Liver (tissue), 9 donors: ENCODE results near the gene DYRK1A. TPM values are rescaled to one million over a fixed set of nuclear protein-coding genes. Genes with fewer than 3 reads are reported as not detected.

ENCODE experiments used
- DNase-seq: peaks from one replicate; pipeline ENCODE4 v3.0.0-alpha.2; 2017; ENCODE audit warnings: low spot score
- H3K27ac ChIP-seq, 2 donors: one replicate each; pipeline ENCODE4 v1.7.0; 2013; ENCODE audit warnings: inconsistent platforms in 2 of 2, low read length in 2 of 2, control low read depth in 1 of 2, low read depth in 1 of 2, mild to moderate bottlenecking in 1 of 2
- H3K27me3 ChIP-seq, 4 donors: one replicate each; pipeline versions ENCODE4 v1.6.1 to v1.7.0; 2013; ENCODE audit warnings: low read length in 3 of 4, inconsistent platforms in 1 of 4, mild to moderate bottlenecking in 1 of 4, moderate library complexity in 1 of 4; ENCODE audit not compliant: control insufficient read depth in 4 of 4, insufficient read depth in 4 of 4
- H3K36me3 ChIP-seq, 4 donors: one replicate each; pipeline versions ENCODE4 v1.6.1 to v1.7.0; 2013; ENCODE audit warnings: low read length in 3 of 4, mild to moderate bottlenecking in 3 of 4, low read depth in 1 of 4, moderate library complexity in 1 of 4; ENCODE audit not compliant: control insufficient read depth in 4 of 4, insufficient read depth in 3 of 4
- H3K4me1 ChIP-seq, 4 donors: one replicate each; pipeline versions ENCODE4 v1.6.1 to v1.7.0; 2013; ENCODE audit warnings: low read length in 3 of 4, mild to moderate bottlenecking in 3 of 4, moderate library complexity in 1 of 4; ENCODE audit not compliant: control insufficient read depth in 4 of 4, insufficient read depth in 4 of 4
- H3K4me3 ChIP-seq, 3 donors: one replicate each; pipeline versions ENCODE4 v1.6.1 to v1.7.0; 2013; ENCODE audit warnings: low read length in 3 of 3, control low read depth in 1 of 3, low read depth in 1 of 3, mild to moderate bottlenecking in 1 of 3
- H3K9ac ChIP-seq, 2 donors: one replicate each; pipeline ENCODE4 v1.7.0; 2013; ENCODE audit warnings: low read length in 2 of 2, mild to moderate bottlenecking in 2 of 2, moderate library complexity in 2 of 2, control low read depth in 1 of 2, low read depth in 1 of 2
- H3K9me3 ChIP-seq, 4 donors: one replicate each; pipeline versions ENCODE4 v1.6.1 to v1.7.0; 2013; ENCODE audit warnings: low read length in 3 of 4; ENCODE audit not compliant: control insufficient read depth in 4 of 4
- EGR1 ChIP-seq, 2 donors: IDR thresholded peaks; 2 replicates each; pipeline ENCODE4 v1.6.1; 2016 to 2018; ENCODE audit warnings: antibody characterized with exemption in 2 of 2, low read depth in 2 of 2
- FOXA1 ChIP-seq: IDR thresholded peaks from 2 replicates; pipeline ENCODE4 v1.6.1; 2016; ENCODE audit warnings: antibody characterized with exemption
- FOXA2 ChIP-seq: IDR thresholded peaks from 2 replicates; pipeline ENCODE4 v1.6.1; 2016; ENCODE audit warnings: antibody characterized with exemption
- GABPA ChIP-seq, 2 donors: IDR thresholded peaks in 1 of 2; conservative IDR thresholded peaks in 1 of 2; 2 replicates each; pipeline ENCODE4 v1.6.1; 2016; ENCODE audit warnings: antibody characterized with exemption in 2 of 2, mild to moderate bottlenecking in 1 of 2, moderate library complexity in 1 of 2
- HNF4A ChIP-seq, 2 donors: conservative IDR thresholded peaks; 2 replicates each; pipeline ENCODE4 v1.6.1; 2016; ENCODE audit warnings: antibody characterized with exemption in 2 of 2, mild to moderate bottlenecking in 2 of 2
- HNF4G ChIP-seq: IDR thresholded peaks from 2 replicates; pipeline ENCODE4 v1.6.1; 2016; ENCODE audit warnings: antibody characterized with exemption
- NR2F2 ChIP-seq: IDR thresholded peaks from 2 replicates; pipeline ENCODE4 v1.6.1; 2016; ENCODE audit warnings: antibody characterized with exemption
- RAD21 ChIP-seq, 2 donors: IDR thresholded peaks; 2 replicates each; pipeline ENCODE4 v1.6.1; 2016; ENCODE audit warnings: antibody characterized with exemption in 2 of 2, mild to moderate bottlenecking in 2 of 2
- RXRA ChIP-seq, 2 donors: IDR thresholded peaks; 2 replicates each; pipeline ENCODE4 v1.6.1; 2017 to 2018; ENCODE audit warnings: antibody characterized with exemption in 2 of 2, mild to moderate bottlenecking in 1 of 2
- SP1 ChIP-seq: IDR thresholded peaks from 2 replicates; pipeline ENCODE4 v1.6.1; 2018; ENCODE audit warnings: antibody characterized with exemption, mild to moderate bottlenecking
- TAF1 ChIP-seq: conservative IDR thresholded peaks from 2 replicates; pipeline ENCODE4 v1.6.1; 2016; ENCODE audit warnings: antibody characterized with exemption, mild to moderate bottlenecking
- YY1 ChIP-seq: IDR thresholded peaks from 2 replicates; pipeline ENCODE4 v1.6.1; 2016; ENCODE audit warnings: antibody characterized with exemption, mild to moderate bottlenecking
- WGBS: extraction: QIAGEN DNeasy Blood & Tissue Kit; methylation state at CpG from one replicate; pipeline ENCODE4 v1.1.7; 2013; 5-methylcytosine and 5-hydroxymethylcytosine counted together
- polyA plus RNA-seq, 2 donors: library from polyadenylated mRNA; stranded (reverse) in 1 of 2; unstranded in 1 of 2; fragments of 200-250 nt in 1 of 2; fragments of >200 nt in 1 of 2; fragmentation: Nextera tagmentation in 1 of 2; extraction: Ambion mirVana in 1 of 2; gene quantifications; one replicate each; pipeline versions ENCODE4 v1.2.1 to v1.2.3, GENCODE V29; 2013 to 2015
- total RNA-seq, 2 donors: library from RNA; depleted of rRNA; stranded (reverse); fragments of >200 nt; gene quantifications; one replicate each; pipeline ENCODE4 v1.2.3, GENCODE V29; 2014
- TF ChIP-seq, protein P1 (sequence below): IDR thresholded peaks from 2 replicates; pipeline ENCODE4 v1.6.1; 2016; ENCODE audit warnings: antibody characterized with exemption, mild to moderate bottlenecking
- TF ChIP-seq, protein P2 (sequence below): fragments of 150-350 bp; IDR thresholded peaks from 2 replicates; pipeline ENCODE4 v1.5.1; 2017; ENCODE audit warnings: improper control_type of control experiment, low read depth, low read length; ENCODE audit not compliant: missing input control
- TF ChIP-seq, protein P3 (sequence below): IDR thresholded peaks from 2 replicates; pipeline ENCODE4 v1.6.1; 2016; ENCODE audit warnings: antibody characterized with exemption
- TF ChIP-seq, protein P4 (sequence below): IDR thresholded peaks from 2 replicates; pipeline ENCODE4 v1.6.1; 2016; ENCODE audit warnings: antibody characterized with exemption
- TF ChIP-seq, protein P5 (sequence below): IDR thresholded peaks from 2 replicates; pipeline ENCODE4 v1.6.1; 2016; ENCODE audit warnings: antibody characterized with exemption
- donor health status: healthy.
- donor health status: healthy.
- donor health status: healthy.
- donor health status: healthy.
- donor health status: healthy.

The DYRK1A gene
- total and polyA plus RNA-seq, 4 donors = 5.1 to 58.3 (median 22.9) TPM

DNA sequence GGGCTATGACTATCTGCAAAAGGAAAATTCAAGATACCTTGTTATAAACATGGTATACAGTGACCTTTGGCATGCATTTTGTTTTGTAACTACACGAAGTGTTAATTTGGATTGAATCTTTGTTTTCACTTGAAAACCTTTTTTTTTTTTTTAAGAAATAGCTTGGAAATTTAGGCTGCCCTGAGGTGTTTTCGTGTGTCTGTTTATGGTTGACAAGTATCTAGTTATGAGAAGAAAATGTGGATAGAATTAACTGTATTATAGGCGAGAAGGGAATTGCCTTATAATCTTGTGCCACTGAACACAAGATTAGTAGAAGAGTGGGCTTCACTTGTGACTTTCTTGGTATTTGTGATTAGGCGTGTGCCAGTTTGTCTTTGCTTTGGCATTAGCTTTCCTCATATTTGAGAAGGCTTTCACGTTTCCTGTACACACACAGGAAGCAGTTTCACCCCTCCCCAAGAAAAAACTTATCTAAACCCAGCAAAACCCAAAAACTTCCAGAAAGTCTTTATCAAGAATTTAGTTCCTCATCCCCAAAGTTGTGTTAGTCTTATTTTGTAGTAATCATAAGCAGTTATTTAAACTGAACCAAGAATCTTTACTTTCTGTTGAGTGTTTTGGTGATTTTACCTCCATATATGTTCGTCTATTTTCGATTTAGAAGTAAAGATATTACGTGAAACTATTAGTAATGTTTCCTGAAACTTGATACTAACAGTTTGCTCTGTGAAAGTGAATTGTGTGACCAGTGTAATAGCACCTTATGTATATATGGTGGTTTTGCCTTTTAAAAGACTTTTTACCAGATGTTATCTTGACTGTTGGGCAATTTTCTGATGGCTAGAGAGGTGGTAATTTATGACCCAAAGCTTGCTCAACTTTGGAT, 3.8 kb downstream of the DYRK1A start:
- no peak for DNase-seq
- peak overlapping the region; percentile 69 to 72 for H3K27ac ChIP-seq

DNA sequence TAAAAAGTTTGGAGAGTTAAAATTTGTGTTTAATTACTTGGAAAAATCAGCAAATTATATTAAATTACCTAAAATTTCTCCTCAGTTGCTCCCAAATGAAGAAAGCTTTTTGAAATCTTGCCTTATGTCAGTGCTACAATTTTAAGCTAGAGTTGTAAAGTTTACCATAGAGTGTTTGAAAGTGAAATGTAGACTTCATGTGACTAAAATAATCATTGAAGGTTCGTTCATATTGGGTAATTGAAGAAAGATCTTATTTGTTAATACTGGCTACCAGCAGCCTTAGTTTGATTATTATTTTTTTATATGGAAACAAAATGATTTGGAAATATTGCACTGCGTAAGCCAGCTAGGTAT, 4.4 kb downstream of the DYRK1A start:
- Histone ChIP-seq H3K4me1 (peaks cover 9 to 53% (median 17%) of the 10 kb centered on the region in 4 donors), H3K27me3 (no peaks in the 10 kb centered on the region), H3K36me3 (no peaks in the 10 kb centered on the region), H3K4me3 (no peak overlapping the region), H3K9me3 (no peaks in the 10 kb centered on the region), H3K27ac (peak overlapping the region; percentile 69 to 72), H3K9ac (no peak overlapping the region)
- WGBS = 55% methylated on average over 2 of the region's 2 CpGs
- no peak for DNase-seq
- TF ChIP-seq RXRA (IDR thresholded peaks at IDR 0.05) (no peak), YY1 (no peak), NR2F2 (no peak), EGR1 (IDR thresholded peaks at IDR 0.05; ENCODE audit: low read depth in 2 of 2) (no peak), SP1 (no peak)
- TF ChIP-seq, protein P1, sequence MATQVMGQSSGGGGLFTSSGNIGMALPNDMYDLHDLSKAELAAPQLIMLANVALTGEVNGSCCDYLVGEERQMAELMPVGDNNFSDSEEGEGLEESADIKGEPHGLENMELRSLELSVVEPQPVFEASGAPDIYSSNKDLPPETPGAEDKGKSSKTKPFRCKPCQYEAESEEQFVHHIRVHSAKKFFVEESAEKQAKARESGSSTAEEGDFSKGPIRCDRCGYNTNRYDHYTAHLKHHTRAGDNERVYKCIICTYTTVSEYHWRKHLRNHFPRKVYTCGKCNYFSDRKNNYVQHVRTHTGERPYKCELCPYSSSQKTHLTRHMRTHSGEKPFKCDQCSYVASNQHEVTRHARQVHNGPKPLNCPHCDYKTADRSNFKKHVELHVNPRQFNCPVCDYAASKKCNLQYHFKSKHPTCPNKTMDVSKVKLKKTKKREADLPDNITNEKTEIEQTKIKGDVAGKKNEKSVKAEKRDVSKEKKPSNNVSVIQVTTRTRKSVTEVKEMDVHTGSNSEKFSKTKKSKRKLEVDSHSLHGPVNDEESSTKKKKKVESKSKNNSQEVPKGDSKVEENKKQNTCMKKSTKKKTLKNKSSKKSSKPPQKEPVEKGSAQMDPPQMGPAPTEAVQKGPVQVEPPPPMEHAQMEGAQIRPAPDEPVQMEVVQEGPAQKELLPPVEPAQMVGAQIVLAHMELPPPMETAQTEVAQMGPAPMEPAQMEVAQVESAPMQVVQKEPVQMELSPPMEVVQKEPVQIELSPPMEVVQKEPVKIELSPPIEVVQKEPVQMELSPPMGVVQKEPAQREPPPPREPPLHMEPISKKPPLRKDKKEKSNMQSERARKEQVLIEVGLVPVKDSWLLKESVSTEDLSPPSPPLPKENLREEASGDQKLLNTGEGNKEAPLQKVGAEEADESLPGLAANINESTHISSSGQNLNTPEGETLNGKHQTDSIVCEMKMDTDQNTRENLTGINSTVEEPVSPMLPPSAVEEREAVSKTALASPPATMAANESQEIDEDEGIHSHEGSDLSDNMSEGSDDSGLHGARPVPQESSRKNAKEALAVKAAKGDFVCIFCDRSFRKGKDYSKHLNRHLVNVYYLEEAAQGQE = no peak
- TF ChIP-seq, protein P2, sequence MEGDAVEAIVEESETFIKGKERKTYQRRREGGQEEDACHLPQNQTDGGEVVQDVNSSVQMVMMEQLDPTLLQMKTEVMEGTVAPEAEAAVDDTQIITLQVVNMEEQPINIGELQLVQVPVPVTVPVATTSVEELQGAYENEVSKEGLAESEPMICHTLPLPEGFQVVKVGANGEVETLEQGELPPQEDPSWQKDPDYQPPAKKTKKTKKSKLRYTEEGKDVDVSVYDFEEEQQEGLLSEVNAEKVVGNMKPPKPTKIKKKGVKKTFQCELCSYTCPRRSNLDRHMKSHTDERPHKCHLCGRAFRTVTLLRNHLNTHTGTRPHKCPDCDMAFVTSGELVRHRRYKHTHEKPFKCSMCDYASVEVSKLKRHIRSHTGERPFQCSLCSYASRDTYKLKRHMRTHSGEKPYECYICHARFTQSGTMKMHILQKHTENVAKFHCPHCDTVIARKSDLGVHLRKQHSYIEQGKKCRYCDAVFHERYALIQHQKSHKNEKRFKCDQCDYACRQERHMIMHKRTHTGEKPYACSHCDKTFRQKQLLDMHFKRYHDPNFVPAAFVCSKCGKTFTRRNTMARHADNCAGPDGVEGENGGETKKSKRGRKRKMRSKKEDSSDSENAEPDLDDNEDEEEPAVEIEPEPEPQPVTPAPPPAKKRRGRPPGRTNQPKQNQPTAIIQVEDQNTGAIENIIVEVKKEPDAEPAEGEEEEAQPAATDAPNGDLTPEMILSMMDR = no peak
- TF ChIP-seq, protein P3, sequence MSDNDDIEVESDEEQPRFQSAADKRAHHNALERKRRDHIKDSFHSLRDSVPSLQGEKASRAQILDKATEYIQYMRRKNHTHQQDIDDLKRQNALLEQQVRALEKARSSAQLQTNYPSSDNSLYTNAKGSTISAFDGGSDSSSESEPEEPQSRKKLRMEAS = no peak
- TF ChIP-seq, protein P4, sequence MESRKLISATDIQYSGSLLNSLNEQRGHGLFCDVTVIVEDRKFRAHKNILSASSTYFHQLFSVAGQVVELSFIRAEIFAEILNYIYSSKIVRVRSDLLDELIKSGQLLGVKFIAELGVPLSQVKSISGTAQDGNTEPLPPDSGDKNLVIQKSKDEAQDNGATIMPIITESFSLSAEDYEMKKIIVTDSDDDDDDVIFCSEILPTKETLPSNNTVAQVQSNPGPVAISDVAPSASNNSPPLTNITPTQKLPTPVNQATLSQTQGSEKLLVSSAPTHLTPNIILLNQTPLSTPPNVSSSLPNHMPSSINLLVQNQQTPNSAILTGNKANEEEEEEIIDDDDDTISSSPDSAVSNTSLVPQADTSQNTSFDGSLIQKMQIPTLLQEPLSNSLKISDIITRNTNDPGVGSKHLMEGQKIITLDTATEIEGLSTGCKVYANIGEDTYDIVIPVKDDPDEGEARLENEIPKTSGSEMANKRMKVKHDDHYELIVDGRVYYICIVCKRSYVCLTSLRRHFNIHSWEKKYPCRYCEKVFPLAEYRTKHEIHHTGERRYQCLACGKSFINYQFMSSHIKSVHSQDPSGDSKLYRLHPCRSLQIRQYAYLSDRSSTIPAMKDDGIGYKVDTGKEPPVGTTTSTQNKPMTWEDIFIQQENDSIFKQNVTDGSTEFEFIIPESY = no peak

More for the DNA sequence above, 3.8 kb downstream of the DYRK1A start:
- Histone ChIP-seq H3K9ac (peak overlapping the region in 1 of 2 donors; percentile 76), H3K27me3 (no peaks in the 10 kb centered on the region), H3K36me3 (no peaks in the 10 kb centered on the region), H3K4me1 (peaks cover 4 to 55% (median 16%) of the 10 kb centered on the region in 4 donors), H3K9me3 (no peaks in the 10 kb centered on the region), H3K4me3 (no peak overlapping the region)
- 40% methylated on average over 8 of the region's 8 CpGs for WGBS
- TF ChIP-seq HNF4G (no peak), FOXA2 (no peak), RAD21 (IDR thresholded peaks at IDR 0.05) (no peak), YY1 (no peak), FOXA1 (no peak), SP1 (no peak), GABPA (IDR thresholded peaks at IDR 0.05 in 1 of 2, conservative IDR thresholded peaks at IDR 0.05 in 1 of 2) (no peak), TAF1 (no peak), EGR1 (IDR thresholded peaks at IDR 0.05; ENCODE audit: low read depth in 2 of 2) (no peak), HNF4A (conservative IDR thresholded peaks at IDR 0.05) (no peak)
- TF ChIP-seq, protein P4 = no peak
- TF ChIP-seq, protein P5, sequence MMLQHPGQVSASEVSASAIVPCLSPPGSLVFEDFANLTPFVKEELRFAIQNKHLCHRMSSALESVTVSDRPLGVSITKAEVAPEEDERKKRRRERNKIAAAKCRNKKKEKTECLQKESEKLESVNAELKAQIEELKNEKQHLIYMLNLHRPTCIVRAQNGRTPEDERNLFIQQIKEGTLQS = no peak
- TF ChIP-seq, protein P2 = no peak
- TF ChIP-seq, protein P3 = no peak
